ENCODE results near the gene EBF3.

Gene EBF3

GRCh38 chr10:129850790-129851189, 113.3 kb downstream of the EBF3 start:
- no peak for TF ChIP-seq CTCF (IDR thresholded peaks at IDR 0.05; ENCODE audit: extremely low read depth, insufficient read depth, missing control alignments)
- no peak for DNase-seq (ENCODE audit: low spot score)
- in situ Hi-C loops (cut with MboI; ENCODE audit: low pct_unique_long_range_greater_than_20kb, low sequenced_read_pairs, unreplicated experiment), result no loop called here

- in situ Hi-C loops (cut with MboI; ENCODE audit: low pct_unique_long_range_greater_than_20kb, low sequenced_read_pairs, unreplicated experiment), result no loop called here
- no peak for TF ChIP-seq CTCF (IDR thresholded peaks at IDR 0.05; ENCODE audit: extremely low read depth, insufficient read depth, missing control alignments)
- DNase-seq (ENCODE audit: low spot score), result no peak
These were observed 113.8 kb downstream of the EBF3 start for GRCh38 chr10:129850316-129850715.

- no peak for DNase-seq (ENCODE audit: low spot score)
- in situ Hi-C loops (cut with MboI; ENCODE audit: low pct_unique_long_range_greater_than_20kb, low sequenced_read_pairs, unreplicated experiment), result no loop called here
- TF ChIP-seq CTCF (IDR thresholded peaks at IDR 0.05; ENCODE audit: extremely low read depth, insufficient read depth, missing control alignments), result no peak
These were observed 114.2 kb downstream of the EBF3 start for GRCh38 chr10:129849853-129850252.

GRCh38 chr10:129849452-129849750, 114.7 kb downstream of the EBF3 start:
- in situ Hi-C loops (cut with MboI; ENCODE audit: low pct_unique_long_range_greater_than_20kb, low sequenced_read_pairs, unreplicated experiment), result no loop called here
- DNase-seq (ENCODE audit: low spot score), result no peak

GRCh38 chr10:129848696-129849451, 115.2 kb downstream of the EBF3 start:
- DNase-seq (ENCODE audit: low spot score), result no peak
- in situ Hi-C loops (cut with MboI; ENCODE audit: low pct_unique_long_range_greater_than_20kb, low sequenced_read_pairs, unreplicated experiment), result no loop called here
- no peak for TF ChIP-seq CTCF (IDR thresholded peaks at IDR 0.05; ENCODE audit: extremely low read depth, insufficient read depth, missing control alignments)

More at GRCh38 chr10:129849452-129849750, 114.7 kb downstream of the EBF3 start:
- no peak for TF ChIP-seq CTCF (IDR thresholded peaks at IDR 0.05; ENCODE audit: extremely low read depth, insufficient read depth, missing control alignments)

GRCh38 chr10:129847741-129848483, 116.2 kb downstream of the EBF3 start:
- DNase-seq (ENCODE audit: low spot score), result no peak
- no peak for TF ChIP-seq CTCF (IDR thresholded peaks at IDR 0.05; ENCODE audit: extremely low read depth, insufficient read depth, missing control alignments)
- in situ Hi-C loops (cut with MboI; ENCODE audit: low pct_unique_long_range_greater_than_20kb, low sequenced_read_pairs, unreplicated experiment), result no loop called here
